ENCODE measurements around the gene KDM4C.

GRCh38 chr9:6733831-6734230 lies 23.9 kb upstream of the KDM4C start:
- TF ChIP-seq, protein P1, sequence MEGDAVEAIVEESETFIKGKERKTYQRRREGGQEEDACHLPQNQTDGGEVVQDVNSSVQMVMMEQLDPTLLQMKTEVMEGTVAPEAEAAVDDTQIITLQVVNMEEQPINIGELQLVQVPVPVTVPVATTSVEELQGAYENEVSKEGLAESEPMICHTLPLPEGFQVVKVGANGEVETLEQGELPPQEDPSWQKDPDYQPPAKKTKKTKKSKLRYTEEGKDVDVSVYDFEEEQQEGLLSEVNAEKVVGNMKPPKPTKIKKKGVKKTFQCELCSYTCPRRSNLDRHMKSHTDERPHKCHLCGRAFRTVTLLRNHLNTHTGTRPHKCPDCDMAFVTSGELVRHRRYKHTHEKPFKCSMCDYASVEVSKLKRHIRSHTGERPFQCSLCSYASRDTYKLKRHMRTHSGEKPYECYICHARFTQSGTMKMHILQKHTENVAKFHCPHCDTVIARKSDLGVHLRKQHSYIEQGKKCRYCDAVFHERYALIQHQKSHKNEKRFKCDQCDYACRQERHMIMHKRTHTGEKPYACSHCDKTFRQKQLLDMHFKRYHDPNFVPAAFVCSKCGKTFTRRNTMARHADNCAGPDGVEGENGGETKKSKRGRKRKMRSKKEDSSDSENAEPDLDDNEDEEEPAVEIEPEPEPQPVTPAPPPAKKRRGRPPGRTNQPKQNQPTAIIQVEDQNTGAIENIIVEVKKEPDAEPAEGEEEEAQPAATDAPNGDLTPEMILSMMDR (IDR thresholded peaks at IDR 0.05), result no peak
- no peak for TF ChIP-seq POLR2A (IDR thresholded peaks at IDR 0.05)

Measured in heart left ventricle (tissue), 13 donors.